GM10266 (cell line): ENCODE measurements around the gene KSR2.

ENCODE experiments used
- DNase-seq: peaks from one replicate; pipeline ENCODE4 v3.0.0; 2012; ENCODE audit errors: extremely low spot score
- CTCF ChIP-seq: IDR thresholded peaks from 2 replicates; pipeline ENCODE4 v1.5.1; 2012; ENCODE audit warnings: mild to moderate bottlenecking, low read depth; ENCODE audit not compliant: control insufficient read depth, insufficient read depth; ENCODE audit errors: missing control alignments

The KSR2 gene

GRCh38 chr12:117507548-117507947 lies 461.2 kb downstream of the KSR2 start:
- no peak for DNase-seq
- no peak for TF ChIP-seq CTCF

GRCh38 chr12:117506333-117506732 lies 462.5 kb downstream of the KSR2 start:
- no peak for DNase-seq
- TF ChIP-seq CTCF = no peak

- no peak for DNase-seq
- no peak for TF ChIP-seq CTCF
Observed at GRCh38 chr12:117502633-117503032, 466.2 kb downstream of the KSR2 start.

- no peak for DNase-seq
- no peak for TF ChIP-seq CTCF
Observed at GRCh38 chr12:117502233-117502632, 466.6 kb downstream of the KSR2 start.

GRCh38 chr12:117501076-117501869 lies 467.5 kb downstream of the KSR2 start:
- no peak for DNase-seq
- no peak for TF ChIP-seq CTCF

GRCh38 chr12:117499759-117500485 lies 468.9 kb downstream of the KSR2 start:
- TF ChIP-seq CTCF = no peak
- DNase-seq = no peak

- TF ChIP-seq CTCF = no peak
- DNase-seq = no peak
Observed at GRCh38 chr12:117498880-117499279, 469.9 kb downstream of the KSR2 start.
